ENCODE data around the gene SLC25A36.

- TF ChIP-seq CEBPB (IDR thresholded peaks at IDR 0.05): no peak
- TF ChIP-seq NFIC (IDR thresholded peaks at IDR 0.05): no peak
Measured at GRCh38 chr3:140972833-140973232, 31.2 kb downstream of the SLC25A36 start.

Data from Ishikawa (cell line).